Measurements from ENCODE around the gene KRIT1.
"Not testable (repeated sequence)": the region's sequence is repeated elsewhere in the genome, so short reads cannot be mapped to it uniquely, and the experiment has no call there.

KRIT1 gene

DNA sequence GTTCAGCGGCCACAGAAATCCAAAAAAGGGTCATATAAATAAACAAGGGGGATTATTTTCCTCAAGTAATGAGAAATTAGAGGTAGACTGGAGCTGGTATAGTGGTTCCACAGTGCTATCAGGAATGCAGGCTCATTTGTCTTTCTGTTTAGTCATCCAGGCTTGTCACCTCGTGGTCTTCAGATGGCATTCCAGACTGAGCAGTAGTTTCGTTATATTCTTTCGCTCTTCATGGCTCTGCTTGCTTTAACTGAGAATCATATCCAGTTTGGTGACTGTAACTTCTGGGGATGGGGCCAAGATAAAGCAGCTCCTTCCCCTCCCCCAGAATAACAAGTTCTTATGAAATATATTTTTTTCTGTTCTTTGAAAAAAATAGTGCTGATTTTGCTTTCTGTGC, 9.6 kb upstream of the KRIT1 start:
- Histone ChIP-seq H3K27me3 (ENCODE audit: insufficient read depth, poor library complexity, severe bottlenecking) (no peaks in the 10 kb centered on the region), H3K4me3 (replicated peaks; ENCODE audit: insufficient read depth, low read length) (no peak overlapping the region), H3K27ac (replicated peaks) (no peak overlapping the region)
- DNase-seq (ENCODE audit: low read depth in 1 of 2, low spot score in 1 of 2) = no peak
- TF ChIP-seq, protein P1, sequence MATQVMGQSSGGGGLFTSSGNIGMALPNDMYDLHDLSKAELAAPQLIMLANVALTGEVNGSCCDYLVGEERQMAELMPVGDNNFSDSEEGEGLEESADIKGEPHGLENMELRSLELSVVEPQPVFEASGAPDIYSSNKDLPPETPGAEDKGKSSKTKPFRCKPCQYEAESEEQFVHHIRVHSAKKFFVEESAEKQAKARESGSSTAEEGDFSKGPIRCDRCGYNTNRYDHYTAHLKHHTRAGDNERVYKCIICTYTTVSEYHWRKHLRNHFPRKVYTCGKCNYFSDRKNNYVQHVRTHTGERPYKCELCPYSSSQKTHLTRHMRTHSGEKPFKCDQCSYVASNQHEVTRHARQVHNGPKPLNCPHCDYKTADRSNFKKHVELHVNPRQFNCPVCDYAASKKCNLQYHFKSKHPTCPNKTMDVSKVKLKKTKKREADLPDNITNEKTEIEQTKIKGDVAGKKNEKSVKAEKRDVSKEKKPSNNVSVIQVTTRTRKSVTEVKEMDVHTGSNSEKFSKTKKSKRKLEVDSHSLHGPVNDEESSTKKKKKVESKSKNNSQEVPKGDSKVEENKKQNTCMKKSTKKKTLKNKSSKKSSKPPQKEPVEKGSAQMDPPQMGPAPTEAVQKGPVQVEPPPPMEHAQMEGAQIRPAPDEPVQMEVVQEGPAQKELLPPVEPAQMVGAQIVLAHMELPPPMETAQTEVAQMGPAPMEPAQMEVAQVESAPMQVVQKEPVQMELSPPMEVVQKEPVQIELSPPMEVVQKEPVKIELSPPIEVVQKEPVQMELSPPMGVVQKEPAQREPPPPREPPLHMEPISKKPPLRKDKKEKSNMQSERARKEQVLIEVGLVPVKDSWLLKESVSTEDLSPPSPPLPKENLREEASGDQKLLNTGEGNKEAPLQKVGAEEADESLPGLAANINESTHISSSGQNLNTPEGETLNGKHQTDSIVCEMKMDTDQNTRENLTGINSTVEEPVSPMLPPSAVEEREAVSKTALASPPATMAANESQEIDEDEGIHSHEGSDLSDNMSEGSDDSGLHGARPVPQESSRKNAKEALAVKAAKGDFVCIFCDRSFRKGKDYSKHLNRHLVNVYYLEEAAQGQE (IDR thresholded peaks at IDR 0.05; ENCODE audit: insufficient replicate concordance, low read depth) = no peak
- no peak for TF ChIP-seq SPI1 (IDR thresholded peaks at IDR 0.05; ENCODE audit: borderline replicate concordance, low read depth)
- TF ChIP-seq, protein P2, sequence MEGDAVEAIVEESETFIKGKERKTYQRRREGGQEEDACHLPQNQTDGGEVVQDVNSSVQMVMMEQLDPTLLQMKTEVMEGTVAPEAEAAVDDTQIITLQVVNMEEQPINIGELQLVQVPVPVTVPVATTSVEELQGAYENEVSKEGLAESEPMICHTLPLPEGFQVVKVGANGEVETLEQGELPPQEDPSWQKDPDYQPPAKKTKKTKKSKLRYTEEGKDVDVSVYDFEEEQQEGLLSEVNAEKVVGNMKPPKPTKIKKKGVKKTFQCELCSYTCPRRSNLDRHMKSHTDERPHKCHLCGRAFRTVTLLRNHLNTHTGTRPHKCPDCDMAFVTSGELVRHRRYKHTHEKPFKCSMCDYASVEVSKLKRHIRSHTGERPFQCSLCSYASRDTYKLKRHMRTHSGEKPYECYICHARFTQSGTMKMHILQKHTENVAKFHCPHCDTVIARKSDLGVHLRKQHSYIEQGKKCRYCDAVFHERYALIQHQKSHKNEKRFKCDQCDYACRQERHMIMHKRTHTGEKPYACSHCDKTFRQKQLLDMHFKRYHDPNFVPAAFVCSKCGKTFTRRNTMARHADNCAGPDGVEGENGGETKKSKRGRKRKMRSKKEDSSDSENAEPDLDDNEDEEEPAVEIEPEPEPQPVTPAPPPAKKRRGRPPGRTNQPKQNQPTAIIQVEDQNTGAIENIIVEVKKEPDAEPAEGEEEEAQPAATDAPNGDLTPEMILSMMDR (IDR thresholded peaks at IDR 0.05; ENCODE audit: insufficient read depth, low read length) = no peak

DNA sequence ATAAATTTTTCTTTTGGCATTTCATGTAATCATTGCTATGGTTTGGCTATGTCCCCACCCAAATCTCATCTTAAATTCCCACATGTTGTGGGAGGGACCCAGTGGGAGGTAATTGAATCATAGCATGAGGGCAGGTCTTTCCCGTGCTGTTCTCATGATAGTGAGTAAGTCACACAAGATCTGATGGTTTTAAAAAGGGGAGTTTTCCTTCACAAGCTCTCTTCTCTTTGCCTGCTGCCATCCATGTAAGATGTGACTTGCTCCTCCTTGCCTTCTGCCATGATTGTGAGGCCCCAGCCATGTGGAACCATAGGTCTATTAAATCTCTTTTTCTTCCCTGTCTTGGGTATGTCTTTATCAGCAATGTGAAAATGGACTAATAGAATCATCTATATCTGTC, 9.1 kb upstream of the KRIT1 start:
- DNase-seq (ENCODE audit: low read depth in 1 of 2, low spot score in 1 of 2); H3K27ac ChIP-seq (replicated peaks); H3K4me3 ChIP-seq (replicated peaks; ENCODE audit: insufficient read depth, low read length); H3K27me3 ChIP-seq (ENCODE audit: insufficient read depth, poor library complexity, severe bottlenecking): not testable (repeated sequence)

DNA sequence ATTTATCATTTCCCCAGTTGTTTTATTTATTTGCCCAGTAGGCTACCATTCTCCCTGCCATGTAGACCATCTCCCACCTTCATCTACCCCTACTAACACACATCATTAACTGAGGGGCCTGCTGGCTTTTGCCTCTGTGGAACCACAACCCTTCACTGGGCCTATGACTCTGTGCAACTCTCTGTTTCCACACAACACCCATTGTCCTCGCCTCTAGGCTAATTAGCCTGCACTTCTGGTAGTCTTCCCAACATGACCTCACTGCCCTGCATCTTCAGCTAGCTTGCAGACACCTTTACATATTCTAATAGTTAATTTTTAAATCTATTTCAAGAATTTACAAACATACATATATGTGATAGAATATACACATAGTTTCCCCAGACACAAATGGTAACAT, 7.5 kb upstream of the KRIT1 start:
- H3K4me3 ChIP-seq (replicated peaks; ENCODE audit: insufficient read depth, low read length) = no peak overlapping the region
- DNase-seq (ENCODE audit: low read depth in 1 of 2, low spot score in 1 of 2) = no peak
- no peaks in the 10 kb centered on the region for H3K27me3 ChIP-seq (ENCODE audit: insufficient read depth, poor library complexity, severe bottlenecking)
- no peak overlapping the region for H3K27ac ChIP-seq (replicated peaks)
- TF ChIP-seq GABPA (IDR thresholded peaks at IDR 0.05; ENCODE audit: low read depth) (no peak), POLR2AphosphoS5 (IDR thresholded peaks at IDR 0.05; ENCODE audit: low read depth) (no peak), SPI1 (IDR thresholded peaks at IDR 0.05; ENCODE audit: borderline replicate concordance, low read depth) (no peak)
- TF ChIP-seq, protein P1 (IDR thresholded peaks at IDR 0.05; ENCODE audit: insufficient replicate concordance, low read depth) = no peak
- TF ChIP-seq, protein P2 (IDR thresholded peaks at IDR 0.05; ENCODE audit: insufficient read depth, low read length) = no peak

DNA sequence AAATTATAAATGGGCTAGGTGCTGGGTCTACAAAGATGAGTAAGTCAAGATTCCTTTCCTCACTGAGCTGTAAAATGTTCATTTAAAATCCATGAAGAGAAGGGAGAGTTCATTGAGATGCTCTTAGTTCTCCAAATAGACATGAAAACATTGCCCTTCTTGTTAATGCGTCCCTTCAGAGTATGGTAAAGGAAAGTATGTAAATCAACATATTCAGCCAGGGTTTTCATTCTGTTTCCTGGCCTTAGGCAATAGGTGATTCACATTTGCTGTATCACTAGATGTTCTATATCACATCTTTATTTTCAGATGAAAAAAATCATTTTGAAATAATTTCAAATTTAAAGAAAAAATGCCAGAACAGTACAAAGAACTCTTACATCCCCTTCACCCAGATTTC, 5.5 kb upstream of the KRIT1 start:
- Histone ChIP-seq H3K4me3 (replicated peaks; ENCODE audit: insufficient read depth, low read length) (no peak overlapping the region), H3K27ac (replicated peaks) (no peak overlapping the region), H3K27me3 (ENCODE audit: insufficient read depth, poor library complexity, severe bottlenecking) (no peaks in the 10 kb centered on the region)
- DNase-seq (ENCODE audit: low read depth in 1 of 2, low spot score in 1 of 2) = no peak
- TF ChIP-seq, protein P1 (IDR thresholded peaks at IDR 0.05; ENCODE audit: insufficient replicate concordance, low read depth) = no peak
- TF ChIP-seq POLR2AphosphoS5 (IDR thresholded peaks at IDR 0.05; ENCODE audit: low read depth) (no peak), SPI1 (IDR thresholded peaks at IDR 0.05; ENCODE audit: borderline replicate concordance, low read depth) (no peak)

Measured in HL-60 (cell line).